Mesendoderm (in vitro differentiated cells): ENCODE data around the gene ZIM2.

ENCODE experiments used
- DNase-seq: peaks from one replicate; pipeline ENCODE4 v3.0.0; 2013
- H2AK5ac ChIP-seq: 2 replicates; pipeline ENCODE4 v1.6.1; 2013; ENCODE audit warnings: low read length, inconsistent platforms
- H2BK120ac ChIP-seq: 2 replicates; pipeline ENCODE4 v1.6.1; 2013; ENCODE audit warnings: low read depth, mild to moderate bottlenecking, low read length, moderate library complexity, mixed read lengths
- H2BK15ac ChIP-seq: replicated peaks from 2 replicates; pipeline ENCODE4 v1.6.1; 2013; ENCODE audit warnings: low read depth, mild to moderate bottlenecking, moderate library complexity
- H2BK5ac ChIP-seq: 2 replicates; pipeline ENCODE4 v1.6.1; 2013; ENCODE audit warnings: low read length, inconsistent platforms
- H3K18ac ChIP-seq: 2 replicates; pipeline ENCODE4 v1.6.1; 2013; ENCODE audit warnings: mild to moderate bottlenecking, low read length, mixed read lengths
- H3K23ac ChIP-seq: one replicate; pipeline ENCODE4 v1.6.1; 2013; ENCODE audit warnings: low read length
- H3K27ac ChIP-seq: 2 replicates; pipeline ENCODE4 v1.5.1; 2013; ENCODE audit warnings: low read depth, mild to moderate bottlenecking, inconsistent platforms, low read length, moderate library complexity
- H3K27me3 ChIP-seq: 2 replicates; pipeline ENCODE4 v1.6.1; 2013; ENCODE audit warnings: low read length, control low read depth, mild to moderate bottlenecking, inconsistent platforms; ENCODE audit not compliant: insufficient read depth, poor library complexity
- H3K36me3 ChIP-seq: 2 replicates; pipeline ENCODE4 v1.6.1; 2013; ENCODE audit warnings: low read length, inconsistent platforms; ENCODE audit not compliant: control insufficient read depth, insufficient read depth
- H3K4ac ChIP-seq: one replicate; pipeline ENCODE4 v1.6.1; 2013; ENCODE audit warnings: low read depth, mild to moderate bottlenecking, low read length, moderate library complexity
- H3K4me1 ChIP-seq: 2 replicates; pipeline ENCODE4 v1.6.1; 2013; ENCODE audit warnings: low read depth, low read length, inconsistent platforms; ENCODE audit not compliant: control insufficient read depth
- H3K4me2 ChIP-seq: 2 replicates; pipeline ENCODE4 v1.6.1; 2013; ENCODE audit warnings: low read length
- H3K4me3 ChIP-seq: 2 replicates; pipeline ENCODE4 v1.5.1; 2013; ENCODE audit warnings: mild to moderate bottlenecking, low read length
- H3K56ac ChIP-seq: one replicate; pipeline ENCODE4 v1.6.1; 2013; ENCODE audit warnings: low read length
- H3K79me1 ChIP-seq: 2 replicates; pipeline ENCODE4 v1.6.1; 2013; ENCODE audit warnings: low read length, inconsistent platforms
- H3K79me2 ChIP-seq: 2 replicates; pipeline ENCODE4 v1.6.1; 2013; ENCODE audit warnings: mild to moderate bottlenecking, low read length; ENCODE audit not compliant: control insufficient read depth, insufficient read depth
- H3K9ac ChIP-seq: 2 replicates; pipeline ENCODE4 v1.6.1; 2013; ENCODE audit warnings: low read length, inconsistent platforms
- H4K5ac ChIP-seq: one replicate; pipeline ENCODE4 v1.6.1; 2013; ENCODE audit warnings: low read length
- H4K8ac ChIP-seq: one replicate; pipeline ENCODE4 v1.6.1; 2013; ENCODE audit warnings: low read depth, mild to moderate bottlenecking, control low read depth, low read length, moderate library complexity
- WGBS: extraction: QIAGEN DNeasy Blood & Tissue Kit; methylation state at CpG from one replicate; pipeline ENCODE4 v1.1.7; 2013; ENCODE audit warnings: low lambda C conversion rate, missing lambda C conversion rate; ENCODE audit not compliant: insufficient coverage; ENCODE audit errors: extremely low coverage; 5-methylcytosine and 5-hydroxymethylcytosine counted together

Gene ZIM2

GRCh38 chr19:56848166-56848565 lies 7.6 kb upstream of the ZIM2 start:
- H3K27me3 ChIP-seq, result no peaks in the 10 kb centered on the region
- H2AK5ac ChIP-seq, result no peak overlapping the region
- no CpG with 5 or more reads among the region's 4 CpGs for WGBS
- no peaks in the 10 kb centered on the region for H3K79me2 ChIP-seq
- H4K8ac ChIP-seq, result no peak overlapping the region
- no peak for DNase-seq
- H4K5ac ChIP-seq, result no peak overlapping the region
- no peak overlapping the region for H3K9ac ChIP-seq
- H2BK5ac ChIP-seq, result no peak overlapping the region
- no peak overlapping the region for H3K27ac ChIP-seq
- H3K4ac ChIP-seq, result no peak overlapping the region
- H3K4me3 ChIP-seq, result no peak overlapping the region
- no peak overlapping the region for H2BK120ac ChIP-seq
- H3K18ac ChIP-seq, result no peak overlapping the region
- no peak overlapping the region for H3K23ac ChIP-seq
- H3K4me1 ChIP-seq, result no peaks in the 10 kb centered on the region
- no peak overlapping the region for H3K4me2 ChIP-seq
- H3K56ac ChIP-seq, result no peak overlapping the region
- no peak overlapping the region for H2BK15ac ChIP-seq
- no peaks in the 10 kb centered on the region for H3K36me3 ChIP-seq
- H3K79me1 ChIP-seq, result no peaks in the 10 kb centered on the region

GRCh38 chr19:56842412-56842811 lies 1.9 kb upstream of the ZIM2 start:
- Histone ChIP-seq H3K4ac (no peak overlapping the region), H3K56ac (no peak overlapping the region), H2AK5ac (no peak overlapping the region), H3K4me3 (no peak overlapping the region), H3K27me3 (no peaks in the 10 kb centered on the region), H3K4me1 (no peaks in the 10 kb centered on the region), H3K36me3 (no peaks in the 10 kb centered on the region), H4K5ac (no peak overlapping the region), H2BK15ac (no peak overlapping the region), H2BK5ac (no peak overlapping the region), H3K9ac (no peak overlapping the region), H4K8ac (no peak overlapping the region), H3K27ac (no peak overlapping the region), H2BK120ac (no peak overlapping the region), H3K79me2 (no peaks in the 10 kb centered on the region), H3K79me1 (no peaks in the 10 kb centered on the region), H3K23ac (no peak overlapping the region), H3K4me2 (no peak overlapping the region), H3K18ac (no peak overlapping the region)
- no CpG with 5 or more reads among the region's 1 CpG for WGBS
- no peak for DNase-seq

- H3K27me3 ChIP-seq, result no peaks in the 10 kb centered on the region
- H3K36me3 ChIP-seq, result no peaks in the 10 kb centered on the region
- no peak overlapping the region for H3K9ac ChIP-seq
- no peak overlapping the region for H3K56ac ChIP-seq
- H2BK120ac ChIP-seq, result no peak overlapping the region
- DNase-seq, result no peak
- no CpG with 5 or more reads among the region's 12 CpGs for WGBS
- no peak overlapping the region for H3K23ac ChIP-seq
- no peak overlapping the region for H3K4ac ChIP-seq
- no peak overlapping the region for H4K5ac ChIP-seq
- H3K4me2 ChIP-seq, result no peak overlapping the region
- no peak overlapping the region for H3K27ac ChIP-seq
- H2BK15ac ChIP-seq, result no peak overlapping the region
- no peak overlapping the region for H2BK5ac ChIP-seq
- no peaks in the 10 kb centered on the region for H3K4me1 ChIP-seq
- H2AK5ac ChIP-seq, result no peak overlapping the region
- no peak overlapping the region for H3K18ac ChIP-seq
- no peak overlapping the region for H3K4me3 ChIP-seq
- H3K79me1 ChIP-seq, result no peaks in the 10 kb centered on the region
- H4K8ac ChIP-seq, result no peak overlapping the region
- no peaks in the 10 kb centered on the region for H3K79me2 ChIP-seq
Observed at GRCh38 chr19:56841193-56841543, 642 bp upstream of the ZIM2 start.

- H3K18ac ChIP-seq, result no peak overlapping the region
- H3K23ac ChIP-seq, result no peak overlapping the region
- no peaks in the 10 kb centered on the region for H3K27me3 ChIP-seq
- no peak overlapping the region for H4K8ac ChIP-seq
- H4K5ac ChIP-seq, result no peak overlapping the region
- peak overlapping the region; percentile 11 for H3K27ac ChIP-seq
- no peak overlapping the region for H2BK15ac ChIP-seq
- H3K9ac ChIP-seq, result peak overlapping the region; percentile 28
- H3K4me1 ChIP-seq, result no peaks in the 10 kb centered on the region
- no CpG with 5 or more reads among the region's 48 CpGs for WGBS
- H2BK120ac ChIP-seq, result no peak overlapping the region
- no peak overlapping the region for H3K4ac ChIP-seq
- no peaks in the 10 kb centered on the region for H3K79me2 ChIP-seq
- H3K4me3 ChIP-seq, result no peak overlapping the region
- H3K79me1 ChIP-seq, result no peaks in the 10 kb centered on the region
- H3K36me3 ChIP-seq, result no peaks in the 10 kb centered on the region
- no peak overlapping the region for H3K4me2 ChIP-seq
- H2BK5ac ChIP-seq, result no peak overlapping the region
- DNase-seq, result peak; percentile 99
- no peak overlapping the region for H2AK5ac ChIP-seq
- peak overlapping the region; percentile 67 for H3K56ac ChIP-seq
Observed at GRCh38 chr19:56839652-56840450, 675 bp downstream of the ZIM2 start.

- H3K27ac ChIP-seq, result no peak overlapping the region
- no peak overlapping the region for H3K4me2 ChIP-seq
- H2AK5ac ChIP-seq, result no peak overlapping the region
- H3K4me3 ChIP-seq, result no peak overlapping the region
- no peak overlapping the region for H2BK5ac ChIP-seq
- no peak overlapping the region for H3K4ac ChIP-seq
- H2BK120ac ChIP-seq, result no peak overlapping the region
- no peak overlapping the region for H2BK15ac ChIP-seq
- no peak overlapping the region for H3K56ac ChIP-seq
- no peaks in the 10 kb centered on the region for H3K4me1 ChIP-seq
- peak; percentile 99 for DNase-seq
- no peak overlapping the region for H4K5ac ChIP-seq
- WGBS, result no CpG with 5 or more reads among the region's 34 CpGs
- no peaks in the 10 kb centered on the region for H3K36me3 ChIP-seq
- H3K27me3 ChIP-seq, result no peaks in the 10 kb centered on the region
- H4K8ac ChIP-seq, result no peak overlapping the region
- H3K9ac ChIP-seq, result no peak overlapping the region
- H3K18ac ChIP-seq, result no peak overlapping the region
- no peak overlapping the region for H3K23ac ChIP-seq
- H3K79me2 ChIP-seq, result no peaks in the 10 kb centered on the region
- no peaks in the 10 kb centered on the region for H3K79me1 ChIP-seq
Observed at GRCh38 chr19:56838909-56839651, 1.4 kb downstream of the ZIM2 start.
